Measurements from ENCODE around the gene ARHGEF33. TPM values are rescaled to one million over a fixed set of nuclear protein-coding genes. Genes with fewer than 3 reads are reported as not detected.
"Not testable (repeated sequence)": the region's sequence is repeated elsewhere in the genome, so short reads cannot be mapped to it uniquely, and the experiment has no call there.

ARHGEF33 gene
- total and polyA plus RNA-seq, 8 donors = under 0.01 to 2.0 (median 0.61) TPM; not detected in 1

- Histone ChIP-seq H3K9me3 (no peaks in the 10 kb centered on the region), H3K4me3 (no peak overlapping the region), H3K27ac (no peak overlapping the region), H3K27me3 (no peaks in the 10 kb centered on the region), H3K4me1 (no peaks in the 10 kb centered on the region), H3K36me3 (peaks cover 0 to 7% (median 0%) of the 10 kb centered on the region in 4 donors)
- intact Hi-C loops (cut with DNase I; ENCODE audit: low total_unique reads) = no loop called here
- no peak for TF ChIP-seq CTCF (IDR thresholded peaks at IDR 0.05)
- no peak for DNase-seq
- WGBS, 5 donors = 91 to 96% (median 93%) methylated on average over 3 of the region's 3 CpGs
These were observed 44.0 kb downstream of the ARHGEF33 start for GRCh38 chr2:38933653-38934052.

GRCh38 chr2:38934742-38935141 lies 45.1 kb downstream of the ARHGEF33 start:
- H3K27me3 ChIP-seq = no peaks in the 10 kb centered on the region
- H3K27ac ChIP-seq = no peak overlapping the region
- peaks cover 0 to 7% (median 0%) of the 10 kb centered on the region in 4 donors for H3K36me3 ChIP-seq
- TF ChIP-seq EP300 (IDR thresholded peaks at IDR 0.05) = no peak
- no peak for TF ChIP-seq POLR2A (IDR thresholded peaks at IDR 0.05)
- H3K9me3 ChIP-seq = no peaks in the 10 kb centered on the region
- no peak overlapping the region for H3K4me3 ChIP-seq
- 72 to 86% (median 82%) methylated on average over 5 of the region's 5 CpGs for WGBS, 5 donors
- intact Hi-C loops (cut with DNase I; ENCODE audit: low total_unique reads) = no loop called here
- no peak for DNase-seq
- H3K4me1 ChIP-seq = no peaks in the 10 kb centered on the region

- peaks cover 0 to 7% (median 0%) of the 10 kb centered on the region in 4 donors for H3K36me3 ChIP-seq
- TF ChIP-seq POLR2AphosphoS5 (IDR thresholded peaks at IDR 0.05) = no peak
- no peak for TF ChIP-seq CTCF (IDR thresholded peaks at IDR 0.05)
- TF ChIP-seq POLR2A (IDR thresholded peaks at IDR 0.05) = no peak
- no peak for TF ChIP-seq EP300 (IDR thresholded peaks at IDR 0.05)
- no peak overlapping the region for H3K4me3 ChIP-seq
- intact Hi-C loops (cut with DNase I; ENCODE audit: low total_unique reads) = no loop called here
- no peaks in the 10 kb centered on the region for H3K9me3 ChIP-seq
- H3K4me1 ChIP-seq = no peaks in the 10 kb centered on the region
- no peak for DNase-seq
- no peak overlapping the region for H3K27ac ChIP-seq
- WGBS, 5 donors = 84 to 92% (median 90%) methylated on average over 4 of the region's 4 CpGs
- no peaks in the 10 kb centered on the region for H3K27me3 ChIP-seq
These were observed 46.0 kb downstream of the ARHGEF33 start for GRCh38 chr2:38935568-38936172.

- H3K4me1 ChIP-seq; H3K36me3 ChIP-seq; H3K4me3 ChIP-seq; H3K9me3 ChIP-seq; H3K27me3 ChIP-seq; intact Hi-C loops (cut with DNase I; ENCODE audit: low total_unique reads); H3K27ac ChIP-seq; DNase-seq: not testable (repeated sequence)
- 88 to 96% (median 91%) methylated on average over 6 of the region's 6 CpGs for WGBS, 5 donors
These were observed 46.8 kb downstream of the ARHGEF33 start for GRCh38 chr2:38936516-38936915.

GRCh38 chr2:38937548-38937947 lies 47.9 kb downstream of the ARHGEF33 start:
- H3K27ac ChIP-seq = no peak overlapping the region
- TF ChIP-seq POLR2AphosphoS5 (IDR thresholded peaks at IDR 0.05) (no peak), EP300 (IDR thresholded peaks at IDR 0.05) (no peak), CTCF (IDR thresholded peaks at IDR 0.05) (no peak), POLR2A (IDR thresholded peaks at IDR 0.05) (no peak)
- peaks cover 0 to 7% (median 0%) of the 10 kb centered on the region in 4 donors for H3K36me3 ChIP-seq
- WGBS, 5 donors = 74 to 98% (median 90%) methylated on average over 3 of the region's 3 CpGs
- intact Hi-C loops (cut with DNase I; ENCODE audit: low total_unique reads) = no loop called here
- DNase-seq = no peak
- H3K4me3 ChIP-seq = no peak overlapping the region
- H3K4me1 ChIP-seq = no peaks in the 10 kb centered on the region
- no peaks in the 10 kb centered on the region for H3K9me3 ChIP-seq
- no peaks in the 10 kb centered on the region for H3K27me3 ChIP-seq
